KG1 (cell line): ENCODE data around the gene WDR20.

Experiments used
- DNase-seq: peaks from one replicate; lab custom pipeline; 2025; lab: John Stamatoyannopoulos, UW

Gene WDR20

DNA sequence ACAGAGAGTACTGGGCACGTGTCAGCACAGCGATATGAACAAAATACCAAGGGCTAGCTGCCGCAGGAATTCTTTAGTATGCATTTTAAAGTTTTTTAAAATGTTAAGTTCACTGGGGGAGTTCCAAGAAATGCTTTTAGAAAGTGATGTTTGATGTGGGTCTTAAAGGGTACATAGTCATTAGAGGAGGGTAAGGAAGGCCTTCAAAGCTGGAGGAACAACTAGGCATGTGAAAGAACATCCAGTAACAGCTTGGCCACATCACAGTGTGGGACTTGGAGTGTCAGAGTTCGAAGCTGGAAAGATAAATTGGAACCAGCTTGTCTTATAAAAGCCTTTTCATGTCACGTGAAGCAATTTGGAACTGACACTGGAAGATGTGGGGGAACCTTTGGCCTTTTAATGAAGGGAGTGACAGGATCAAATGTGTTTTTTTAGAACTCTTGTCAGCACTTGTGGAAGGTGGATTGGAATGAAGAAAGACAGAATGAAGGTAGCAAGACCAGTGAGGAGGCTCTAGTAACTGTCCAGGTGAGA, 57.7 kb downstream of the WDR20 start:
- DNase-seq: no peak

DNA sequence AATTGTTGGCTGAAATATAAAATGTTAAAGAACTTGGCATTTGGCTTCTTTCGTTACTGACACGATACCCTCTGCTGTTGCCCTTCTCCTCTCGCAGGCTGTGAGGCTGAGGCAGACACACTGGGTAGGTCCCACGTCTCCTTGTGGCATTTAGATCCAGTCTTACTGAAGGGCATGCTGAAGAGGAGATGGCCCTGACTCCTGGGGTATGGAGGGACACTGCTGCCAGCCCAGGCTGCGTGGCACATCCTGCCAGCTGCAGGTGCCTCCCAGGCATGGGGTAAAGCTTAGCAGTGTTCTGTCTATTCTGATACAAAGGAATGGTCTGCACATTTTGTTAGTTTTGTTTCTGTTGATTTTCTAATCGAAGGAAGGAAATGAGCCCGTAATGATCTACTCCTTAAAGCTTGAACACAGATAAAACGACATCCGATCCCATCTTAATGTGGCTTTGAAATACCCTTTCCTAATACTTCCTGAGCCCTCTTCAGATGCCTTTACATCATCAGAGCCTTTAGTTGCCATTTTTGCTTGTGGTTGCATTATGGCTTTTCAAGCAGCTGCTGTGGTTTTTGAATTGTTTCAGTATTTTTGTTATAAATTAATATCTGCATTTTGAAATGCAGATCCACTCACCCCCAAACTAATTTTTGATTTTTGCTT, 61.1 kb downstream of the WDR20 start:
- no peak for DNase-seq

DNA sequence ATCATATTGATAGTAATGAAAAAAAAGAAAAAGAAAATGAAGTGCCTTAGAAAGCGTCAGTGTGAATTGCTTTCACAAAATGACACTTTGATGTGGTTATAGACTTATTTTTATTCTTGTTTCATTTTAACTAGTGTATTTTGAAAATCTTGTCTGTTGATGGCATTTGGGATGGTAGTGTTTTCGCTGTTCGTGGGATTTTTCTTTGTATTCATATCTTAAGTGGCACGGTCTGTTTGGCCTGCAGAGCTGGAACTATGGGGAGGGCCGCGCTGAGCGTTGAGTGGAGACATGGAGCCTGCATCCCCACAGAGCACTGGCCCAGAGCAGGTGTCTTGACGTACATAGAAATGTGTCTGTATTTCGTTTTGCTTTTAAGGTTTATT, 61.6 kb downstream of the WDR20 start:
- no peak for DNase-seq

DNA sequence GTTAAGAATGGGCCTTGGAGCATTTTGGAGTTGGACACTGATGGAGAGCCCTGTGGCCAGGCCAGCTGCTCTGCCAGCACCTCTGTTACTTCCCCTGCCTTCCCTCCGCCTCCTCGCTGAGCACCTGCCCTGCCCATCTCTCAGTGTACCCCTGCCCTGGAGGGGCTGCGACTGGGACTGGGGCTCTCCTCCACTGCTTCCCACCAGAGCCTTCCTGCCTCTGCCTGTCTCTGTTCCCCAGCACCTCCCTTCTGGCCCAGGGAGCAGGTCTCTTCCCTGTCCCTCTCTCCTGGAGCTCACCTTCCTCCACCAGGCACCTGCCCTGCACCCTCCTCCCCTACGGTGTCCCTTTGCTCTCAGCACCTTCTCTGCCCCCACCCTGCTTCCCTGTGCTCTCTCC, 62.1 kb downstream of the WDR20 start:
- no peak for DNase-seq

DNA sequence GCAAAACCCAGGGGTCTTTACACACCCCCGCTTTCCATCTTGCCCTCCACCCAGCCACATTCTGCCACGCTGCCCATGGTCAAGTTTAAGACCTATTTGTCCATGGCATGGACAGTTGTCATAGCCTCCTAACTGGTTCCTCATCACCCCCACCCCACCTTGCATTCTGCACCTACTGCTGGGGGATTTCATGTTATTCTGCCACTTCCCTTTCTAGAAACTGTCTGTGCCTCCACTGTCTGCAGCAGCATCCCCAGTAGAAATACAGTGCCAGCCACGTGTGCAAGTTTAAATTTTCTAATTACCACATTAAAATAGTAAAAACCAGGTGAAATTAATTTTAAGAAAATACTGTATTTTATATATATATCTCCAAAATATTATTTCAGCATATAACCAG, 63.2 kb downstream of the WDR20 start:
- no peak for DNase-seq

DNA sequence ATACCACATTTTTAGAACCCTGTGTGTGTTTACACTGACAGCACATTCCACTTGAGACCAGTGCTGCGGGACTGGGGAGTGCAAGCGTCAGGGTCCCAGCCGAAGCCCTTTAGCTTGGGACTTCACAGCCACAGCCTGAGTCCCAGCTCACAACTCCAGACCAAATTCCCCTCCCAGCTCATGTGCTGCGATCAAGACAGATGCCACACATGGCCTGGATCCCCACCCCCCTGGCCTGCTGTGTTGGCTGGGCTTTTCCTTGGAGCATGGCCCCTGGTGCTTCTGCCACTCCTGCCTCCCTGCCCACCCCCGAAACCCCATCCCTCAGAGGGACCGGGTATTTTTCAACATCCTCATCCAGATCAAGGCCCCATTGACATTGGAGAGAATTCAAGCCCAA, 63.7 kb downstream of the WDR20 start:
- no peak for DNase-seq

DNA sequence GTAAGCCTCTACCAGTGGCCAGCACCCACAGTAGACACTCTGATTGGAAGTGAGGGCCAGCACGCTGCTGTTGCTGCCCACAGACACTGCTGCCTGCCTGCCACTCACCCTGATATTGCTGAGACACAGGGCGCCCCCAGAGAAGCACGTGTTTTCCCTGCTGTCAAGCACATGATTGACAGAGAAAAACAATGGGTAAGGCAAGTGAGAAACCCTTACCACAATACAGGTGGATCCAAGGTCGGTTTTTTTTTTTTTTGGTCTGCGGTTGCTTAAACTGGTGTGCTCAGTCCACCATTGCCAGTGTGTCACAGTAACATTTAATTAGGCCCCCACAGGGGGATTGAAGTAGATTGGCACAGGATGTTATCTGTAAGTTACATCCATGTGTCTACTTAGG, 65.9 kb downstream of the WDR20 start:
- no peak for DNase-seq

DNA sequence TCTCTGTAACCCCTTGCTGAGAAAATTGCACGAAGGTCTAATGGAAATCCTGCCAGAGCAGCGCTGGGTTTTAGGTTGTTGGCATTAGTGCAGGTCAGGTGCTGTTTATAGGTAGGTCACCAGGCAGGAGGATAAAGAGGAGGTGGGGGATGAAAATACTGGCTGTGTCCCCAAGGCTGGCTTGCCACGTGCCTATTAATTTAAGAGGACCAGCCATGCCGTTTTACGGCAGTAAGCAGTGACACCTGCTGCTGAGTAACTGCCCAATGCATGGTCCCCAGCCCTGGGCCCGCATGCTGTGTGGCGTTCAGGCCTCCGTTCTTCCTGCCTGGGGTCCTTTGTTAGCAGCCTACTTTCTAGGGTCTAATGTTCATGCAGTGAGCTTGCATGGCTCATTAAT, 67.2 kb downstream of the WDR20 start:
- DNase-seq: no peak

DNA sequence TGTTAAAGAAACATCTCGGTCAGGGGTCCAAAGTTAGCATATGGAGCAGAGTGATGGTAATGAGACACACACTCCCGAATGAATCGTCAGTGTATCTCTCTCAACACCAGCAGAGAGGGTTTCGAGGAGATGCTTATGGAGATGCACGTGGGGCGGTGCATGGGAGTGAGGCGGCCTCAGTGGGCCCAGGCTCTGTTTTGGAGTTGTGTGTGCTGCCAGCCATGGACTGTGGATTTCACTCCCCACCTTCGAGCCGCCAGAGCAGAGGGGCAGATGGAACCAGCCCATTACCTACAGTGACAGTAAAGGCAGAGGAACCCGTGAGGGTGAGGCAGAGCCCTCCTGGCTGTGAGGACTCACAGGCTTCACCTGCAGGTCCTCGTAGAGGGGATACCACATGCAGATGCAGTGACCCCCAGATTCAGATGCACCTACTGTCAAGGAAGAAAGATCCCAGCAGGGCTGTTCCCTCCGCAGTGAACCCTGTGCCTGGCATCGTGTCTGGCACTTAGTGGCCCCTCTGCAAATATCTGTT, 68.2 kb downstream of the WDR20 start:
- no peak for DNase-seq

DNA sequence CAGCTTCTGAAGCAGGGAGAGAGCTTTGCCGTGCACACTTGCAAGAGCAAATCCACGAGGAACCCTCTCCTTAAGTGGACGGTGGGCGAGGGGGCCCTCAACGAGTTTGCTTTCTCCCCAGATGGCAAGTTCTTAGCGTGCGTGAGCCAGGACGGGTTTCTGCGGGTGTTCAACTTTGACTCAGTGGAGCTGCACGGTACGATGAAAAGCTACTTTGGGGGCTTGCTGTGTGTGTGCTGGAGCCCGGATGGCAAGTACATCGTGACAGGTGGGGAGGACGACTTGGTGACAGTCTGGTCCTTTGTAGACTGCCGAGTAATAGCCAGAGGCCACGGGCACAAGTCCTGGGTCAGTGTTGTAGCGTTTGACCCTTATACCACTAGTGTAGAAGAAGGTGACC, 69.0 kb downstream of the WDR20 start:
- DNase-seq: no peak

DNA sequence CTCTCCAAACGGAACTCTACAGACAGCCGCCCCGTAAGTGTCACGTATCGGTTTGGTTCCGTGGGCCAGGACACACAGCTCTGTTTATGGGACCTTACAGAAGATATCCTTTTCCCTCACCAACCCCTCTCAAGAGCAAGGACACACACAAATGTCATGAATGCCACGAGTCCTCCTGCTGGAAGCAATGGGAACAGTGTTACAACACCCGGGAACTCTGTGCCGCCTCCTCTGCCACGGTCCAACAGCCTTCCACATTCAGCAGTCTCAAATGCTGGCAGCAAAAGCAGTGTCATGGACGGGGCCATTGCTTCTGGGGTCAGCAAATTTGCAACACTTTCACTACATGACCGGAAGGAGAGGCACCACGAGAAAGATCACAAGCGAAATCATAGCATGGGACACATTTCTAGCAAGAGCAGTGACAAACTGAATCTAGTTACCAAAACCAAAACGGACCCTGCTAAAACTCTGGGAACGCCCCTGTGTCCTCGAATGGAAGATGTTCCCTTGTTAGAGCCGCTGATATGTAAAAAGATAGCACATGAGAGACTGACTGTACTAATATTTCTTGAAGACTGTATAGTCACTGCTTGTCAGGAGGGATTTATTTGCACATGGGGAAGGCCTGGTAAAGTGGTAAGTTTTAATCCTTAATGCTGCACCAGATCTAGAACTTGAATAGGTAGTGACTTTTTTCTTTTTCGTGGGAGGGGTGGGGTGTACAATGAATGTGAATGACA, 69.7 kb downstream of the WDR20 start:
- DNase-seq: no peak

DNA sequence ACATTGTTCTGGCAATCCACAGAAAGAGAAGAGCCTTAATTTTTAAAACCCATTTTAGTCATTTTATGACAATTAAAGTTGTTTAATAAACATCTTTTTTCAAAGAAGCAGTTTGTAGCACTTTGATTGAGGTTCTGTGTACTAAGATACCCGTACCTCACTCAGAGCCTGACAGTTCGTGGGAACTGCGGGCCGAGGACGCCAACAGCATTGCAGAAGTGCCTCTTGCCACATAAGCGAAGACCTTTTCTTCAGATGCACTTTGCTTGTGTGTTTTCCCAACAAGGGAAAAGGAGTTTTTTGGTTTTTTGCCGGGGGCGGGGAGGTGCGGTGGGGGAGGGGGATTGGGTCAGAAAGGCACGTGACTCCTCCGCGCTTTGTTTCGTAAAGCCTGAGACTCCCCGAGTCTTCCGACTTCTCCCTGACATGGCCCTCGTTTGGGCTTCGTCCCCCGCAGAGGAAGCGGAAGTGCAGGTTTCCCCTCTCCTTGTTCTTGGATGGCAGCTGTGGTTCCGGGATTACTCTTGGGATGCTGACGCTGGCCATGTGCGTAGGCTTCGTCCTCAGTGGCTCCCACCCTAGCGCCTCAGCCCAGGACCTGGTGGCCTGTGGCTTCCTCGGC, 70.8 kb downstream of the WDR20 start:
- DNase-seq: no peak

DNA sequence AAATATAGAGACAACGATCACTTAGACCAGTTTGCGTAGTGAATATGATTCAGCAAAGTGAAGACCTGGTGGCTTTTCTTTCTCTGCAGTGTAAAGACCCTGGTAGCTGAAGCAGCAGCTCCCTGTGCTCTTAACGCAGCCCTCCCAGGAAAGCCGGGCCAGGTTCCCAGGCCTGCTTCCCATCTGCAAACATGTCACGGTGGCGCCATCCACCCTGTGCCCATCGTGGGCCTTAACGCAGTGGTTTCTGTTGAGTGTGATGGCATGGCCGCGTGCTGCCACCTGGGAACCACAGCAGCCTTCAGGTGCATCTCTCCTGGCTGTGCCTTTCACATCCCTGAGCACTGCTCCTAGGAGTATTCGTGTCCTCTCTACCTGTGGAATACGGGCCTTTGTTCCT, 71.5 kb downstream of the WDR20 start:
- DNase-seq: no peak

DNA sequence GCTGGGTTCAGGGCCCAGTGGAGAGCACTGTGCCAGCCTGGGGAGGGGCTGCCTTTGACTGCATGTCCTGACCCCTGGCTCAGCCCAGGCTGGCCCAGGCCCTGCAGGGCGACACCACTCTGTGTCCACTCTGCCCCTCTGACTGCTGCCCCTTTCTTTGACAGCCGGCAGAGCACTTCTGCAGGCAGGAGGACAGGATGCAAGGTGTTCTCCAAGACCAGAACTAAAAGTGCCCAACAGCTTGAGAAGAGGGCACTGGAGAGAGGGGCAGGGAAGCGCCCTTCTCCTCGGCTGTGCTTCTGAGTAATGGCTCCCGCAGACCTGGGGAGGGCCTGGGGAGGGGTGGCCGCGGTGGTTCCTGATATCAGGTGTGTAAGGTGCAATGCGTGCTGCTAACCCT, 72.7 kb downstream of the WDR20 start:
- no peak for DNase-seq

DNA sequence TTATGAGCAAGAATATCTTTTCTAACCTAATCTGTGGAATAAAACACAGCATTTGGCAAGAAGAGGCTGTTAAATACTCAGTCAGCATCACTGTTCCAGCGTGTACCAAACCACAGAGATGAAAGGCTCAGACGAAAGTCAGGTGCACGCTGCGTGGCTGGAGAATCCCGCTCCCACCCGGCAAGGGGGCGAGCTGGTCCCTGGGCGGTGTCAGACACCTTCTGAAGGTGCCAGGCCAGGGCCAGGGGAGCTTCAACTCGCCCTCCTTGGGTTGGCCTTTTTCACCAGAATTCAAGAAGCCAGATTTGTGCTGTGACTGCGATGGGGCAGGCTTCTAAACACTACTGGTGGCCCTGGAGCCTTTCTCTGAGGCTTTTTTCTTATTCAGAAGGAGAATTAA, 73.1 kb downstream of the WDR20 start:
- no peak for DNase-seq

DNA sequence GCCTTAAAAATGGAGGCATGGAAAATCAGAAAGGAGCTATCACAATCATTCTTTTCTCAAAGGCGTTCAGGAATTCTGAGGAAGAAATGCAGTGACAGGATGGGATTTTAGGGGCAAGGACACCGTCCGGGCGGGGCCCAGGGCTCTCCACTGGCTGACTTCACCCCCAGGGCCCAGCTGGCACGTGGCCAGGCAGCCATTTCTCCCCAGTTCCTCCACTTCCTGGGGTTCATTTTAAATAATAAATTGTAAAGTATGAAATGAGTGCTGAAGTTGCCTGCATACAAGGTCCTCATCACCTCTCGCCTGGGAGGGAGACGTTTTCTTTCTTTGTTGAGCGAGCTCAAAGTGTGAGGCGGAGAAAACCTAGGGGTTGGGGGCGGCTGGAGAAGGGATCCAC, 73.8 kb downstream of the WDR20 start:
- DNase-seq: no peak

DNA sequence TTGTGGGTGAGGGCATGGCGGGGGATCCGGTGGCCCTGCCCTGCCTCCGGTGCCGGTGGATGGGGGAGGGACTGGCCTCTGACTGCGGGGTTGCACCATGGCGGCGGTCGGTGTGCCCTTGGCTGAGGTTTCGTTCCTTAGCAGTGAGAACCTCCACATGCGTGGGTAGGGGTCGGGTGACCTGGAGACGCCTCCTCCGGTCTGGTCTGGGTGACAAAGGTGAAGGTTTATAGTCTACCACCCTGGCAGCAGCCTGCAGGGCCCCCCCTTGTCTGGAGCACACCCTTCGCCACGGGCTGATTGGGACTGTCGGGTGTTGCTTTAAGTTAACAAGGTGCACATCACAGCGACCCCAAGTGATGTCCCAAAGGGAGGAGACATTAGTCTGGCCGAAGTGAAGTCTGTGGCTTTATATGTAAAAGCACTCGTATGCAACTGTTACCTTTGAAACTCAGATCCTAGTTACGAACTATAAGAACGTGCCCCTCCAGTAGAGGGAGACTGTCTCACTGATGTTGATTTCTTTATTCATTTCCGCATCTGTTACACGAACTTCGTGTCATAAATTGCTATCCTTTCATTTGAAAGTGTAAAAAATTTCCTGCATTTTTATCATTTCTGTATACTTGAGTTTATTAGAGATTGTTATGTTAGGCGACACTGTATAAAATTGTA, 74.4 kb downstream of the WDR20 start:
- DNase-seq: no peak

DNA sequence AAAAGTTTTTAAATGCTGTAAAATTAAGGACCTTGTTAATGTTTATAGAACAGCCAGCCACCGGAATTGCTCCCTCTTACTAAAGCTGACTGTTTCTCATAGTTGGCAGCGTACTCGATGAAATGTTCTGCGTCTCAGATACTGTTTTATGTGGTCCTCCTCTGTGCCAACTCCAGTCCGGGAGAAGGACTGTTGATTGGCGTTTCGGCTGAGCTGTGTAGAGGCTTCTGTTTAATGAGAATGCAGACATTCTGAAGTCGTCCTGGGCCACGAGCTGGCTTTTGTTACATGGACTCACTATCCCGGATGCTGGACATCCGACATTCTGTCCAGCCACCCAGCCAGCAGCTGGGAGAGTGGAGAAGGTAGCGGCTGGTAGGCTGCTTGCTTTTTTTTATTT, 75.4 kb downstream of the WDR20 start:
- DNase-seq: no peak

DNA sequence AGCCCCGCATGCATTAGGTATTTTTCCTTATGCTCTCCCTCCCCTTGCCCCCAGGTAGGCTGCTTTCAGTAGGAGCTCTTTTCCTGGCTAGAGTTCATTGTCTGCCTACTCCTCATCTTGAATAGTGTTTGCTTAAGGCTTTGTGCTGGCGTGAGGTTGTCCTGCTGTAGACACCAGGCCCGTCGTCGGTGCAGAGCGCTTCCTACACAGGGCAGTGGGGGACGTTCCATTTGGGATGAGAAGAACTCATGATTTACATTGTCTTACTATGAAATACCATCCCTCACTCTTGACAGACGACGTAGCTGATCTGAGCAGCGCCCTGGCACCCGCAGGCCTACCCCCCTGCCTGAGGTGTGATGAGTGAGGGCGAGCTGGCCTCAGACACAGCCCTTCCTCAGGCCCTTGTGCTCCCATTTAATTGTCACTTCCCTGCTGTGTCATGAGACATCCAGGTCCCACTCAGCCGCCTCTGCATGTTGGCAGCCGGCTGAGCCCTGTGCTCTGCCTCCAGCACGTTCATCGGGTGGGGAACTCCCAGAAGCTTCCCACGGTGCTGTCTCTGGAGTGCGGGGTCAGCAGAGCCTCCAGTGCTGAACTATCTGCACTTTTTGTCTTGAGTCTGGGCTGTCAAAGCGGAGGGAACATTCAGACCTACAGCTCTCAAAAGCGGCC, 76.0 kb downstream of the WDR20 start:
- no peak for DNase-seq

DNA sequence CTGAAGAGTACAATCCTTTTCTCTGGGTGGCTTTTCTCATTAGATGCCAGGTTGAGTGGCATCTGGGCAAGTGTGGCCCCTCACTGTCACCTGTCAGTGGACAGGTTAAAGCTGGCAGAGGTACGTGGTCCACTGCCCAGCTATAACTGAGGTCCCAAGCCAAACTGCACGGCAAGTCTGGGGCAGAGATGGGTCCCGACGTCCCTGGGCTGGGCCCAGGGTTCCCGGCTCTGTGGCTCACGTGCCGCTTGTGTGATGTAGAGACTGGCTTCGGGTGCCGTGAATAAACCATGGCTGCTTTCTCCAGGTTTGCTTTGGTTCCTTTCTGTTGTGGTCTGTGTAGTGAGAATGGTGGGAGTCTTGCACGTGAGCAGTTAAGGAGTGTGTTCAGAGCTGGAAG, 77.7 kb downstream of the WDR20 start:
- no peak for DNase-seq

DNA sequence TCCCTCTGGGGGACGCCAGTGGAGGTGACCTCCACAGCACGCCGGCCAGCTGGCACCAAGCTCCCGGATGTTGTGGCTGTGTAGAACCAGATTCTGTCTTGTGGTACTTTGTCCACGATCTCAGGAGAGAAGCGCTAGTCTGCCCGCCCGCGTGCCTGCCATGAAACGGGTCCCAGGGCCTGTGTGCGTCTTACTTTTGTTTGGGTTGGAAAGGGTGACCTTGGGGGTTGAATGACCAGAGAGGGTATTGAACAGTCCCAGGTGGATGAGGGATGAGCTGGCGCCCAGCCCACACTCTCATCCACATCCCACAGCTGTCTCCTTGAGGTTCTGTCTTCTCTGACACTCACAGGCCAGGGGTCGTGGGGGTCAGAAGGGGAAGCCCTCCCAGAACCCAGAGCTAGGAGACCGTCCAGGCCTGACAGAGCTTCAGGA, 78.3 kb downstream of the WDR20 start:
- no peak for DNase-seq

DNA sequence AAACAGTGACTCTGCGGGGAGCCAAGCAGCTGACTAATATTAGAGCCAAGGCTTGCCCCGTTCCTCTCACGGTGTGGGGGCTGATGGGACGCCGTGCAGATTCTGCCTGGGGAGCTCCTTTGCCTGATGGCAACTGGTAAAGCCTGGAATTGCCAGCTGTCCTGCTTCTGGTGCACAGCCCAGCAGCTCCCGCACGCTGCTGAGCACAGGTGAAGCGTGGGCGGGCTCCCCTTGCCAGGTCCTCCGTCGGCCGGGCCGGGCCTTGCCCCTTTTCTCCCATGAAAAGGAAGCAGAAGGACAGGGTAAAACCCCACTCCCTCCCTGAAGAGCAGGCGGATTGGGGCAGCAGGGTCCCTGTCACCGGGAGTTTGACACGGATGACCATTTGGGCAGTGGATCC, 79.0 kb downstream of the WDR20 start:
- DNase-seq: no peak
